SK-N-MC (cell line): ENCODE measurements around the gene CNTNAP3.
"Not testable (repeated sequence)": the region's sequence is repeated elsewhere in the genome, so short reads cannot be mapped to it uniquely, and the experiment has no call there.

Source experiments
- EZH2 ChIP-seq: fragments of 200-600 bp; sonication (generic); IDR thresholded peaks from one replicate; pipeline ENCODE4 v1.6.1; 2017; ENCODE audit warnings: antibody characterized with exemption
- FOXP2 ChIP-seq: optimal IDR thresholded peaks from 2 replicates; pipeline ENCODE3; 2011; ENCODE audit warnings: mild to moderate bottlenecking, moderate library complexity; ENCODE audit not compliant: insufficient read depth; ENCODE audit errors: extremely low read length, control extremely low read depth
- POLR2AphosphoS5 ChIP-seq: IDR thresholded peaks from 2 replicates; pipeline ENCODE4 v1.6.1; 2012; ENCODE audit warnings: mild to moderate bottlenecking, low read depth, low read length, borderline replicate concordance

GRCh38 chr9:39039148-39039547 is 248.8 kb downstream of the CNTNAP3 start:
- TF ChIP-seq EZH2, POLR2AphosphoS5, FOXP2: not testable (repeated sequence)
